Mucosa of descending colon (tissue), 3 donors: ENCODE measurements around the gene PROC. TPM values are rescaled to one million over a fixed set of nuclear protein-coding genes. Genes with fewer than 3 reads are reported as not detected.
"Not testable (repeated sequence)": the region's sequence is repeated elsewhere in the genome, so short reads cannot be mapped to it uniquely, and the experiment has no call there.

Source experiments
- ATAC-seq: fragments of 200-7000 bp; cut with Tn5 transposase; one replicate; pipeline ENCODE4 v1.9.1; 2020; ENCODE audit warnings: mild to moderate bottlenecking, moderate library complexity
- DNase-seq, 3 donors: peaks; one replicate each; pipeline ENCODE4 v3.0.0-alpha.2; 2020
- H3K36me3 ChIP-seq: fragments of 200-600 bp; one replicate; pipeline ENCODE4 v1.8.0; 2021; ENCODE audit warnings: low read depth, mild to moderate bottlenecking
- H3K4me1 ChIP-seq: fragments of 200-600 bp; one replicate; pipeline ENCODE4 v1.8.0; 2021; ENCODE audit warnings: low read depth, mild to moderate bottlenecking
- H3K4me3 ChIP-seq: fragments of 200-600 bp; one replicate; pipeline ENCODE4 v1.8.0; 2021; ENCODE audit warnings: mild to moderate bottlenecking
- H3K9me3 ChIP-seq: fragments of 200-600 bp; one replicate; pipeline ENCODE4 v1.8.0; 2021; ENCODE audit warnings: mild to moderate bottlenecking
- intact Hi-C, 2 donors: fragments of 100-400 bp; cut with DNase I in 1 of 2; cut with micrococcal nuclease in 1 of 2; formaldehyde crosslinking; loops; one replicate each; pipeline versions ENCODE4 v1.11.0 to v1.11.1; 2022; cut with DNase I, micrococcal nuclease
- total RNA-seq, 3 donors: library from RNA; stranded (reverse); fragmentation: NEBNext Ultra II Directional in 2 of 3; extraction: Animal tissue kit (Norgen Biotek cat#: 25700) in 2 of 3; gene quantifications; one replicate each; pipeline versions ENCODE4 v1.2.1 to v1.2.4, GENCODE V29; 2021 to 2023
- TF ChIP-seq, protein P1 (sequence below): fragments of 200-600 bp; IDR thresholded peaks from one replicate; pipeline ENCODE4 v1.8.0; 2022; ENCODE audit warnings: antibody characterized with exemption, mild to moderate bottlenecking
- donor health status: DM: no; HTN: no; CAD: no; lungs with moderate emphysema.
- donor health status: DM: no; HTN: no; CAD: no.
- donor health status: DM: no; HTN: yes; CAD: no.

PROC gene
- total RNA-seq, 3 donors from 2014 or later = 0.80 to 3.6 (median 0.95) TPM

DNA sequence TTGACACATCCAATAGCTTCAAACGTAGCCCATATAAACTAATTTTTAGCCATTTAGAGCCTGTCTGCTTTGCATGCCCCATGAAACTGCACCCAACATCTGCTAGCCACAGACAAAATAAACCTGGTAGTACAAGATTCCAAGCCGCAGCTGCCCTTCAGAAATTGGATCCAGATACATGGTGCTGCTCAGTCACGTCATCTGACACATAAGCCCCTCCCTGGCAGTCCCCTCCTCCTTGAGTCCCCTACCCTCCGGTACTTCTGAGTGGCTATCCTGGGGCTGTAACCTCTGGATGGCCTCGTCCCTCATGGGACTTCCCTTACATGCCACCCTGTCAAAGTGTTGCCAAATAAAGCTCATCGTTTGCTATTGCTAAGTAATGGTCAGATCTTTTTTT lies 33.8 kb downstream of the PROC start:
- ATAC-seq = no peak
- DNase-seq = no peak
- TF ChIP-seq, protein P1, sequence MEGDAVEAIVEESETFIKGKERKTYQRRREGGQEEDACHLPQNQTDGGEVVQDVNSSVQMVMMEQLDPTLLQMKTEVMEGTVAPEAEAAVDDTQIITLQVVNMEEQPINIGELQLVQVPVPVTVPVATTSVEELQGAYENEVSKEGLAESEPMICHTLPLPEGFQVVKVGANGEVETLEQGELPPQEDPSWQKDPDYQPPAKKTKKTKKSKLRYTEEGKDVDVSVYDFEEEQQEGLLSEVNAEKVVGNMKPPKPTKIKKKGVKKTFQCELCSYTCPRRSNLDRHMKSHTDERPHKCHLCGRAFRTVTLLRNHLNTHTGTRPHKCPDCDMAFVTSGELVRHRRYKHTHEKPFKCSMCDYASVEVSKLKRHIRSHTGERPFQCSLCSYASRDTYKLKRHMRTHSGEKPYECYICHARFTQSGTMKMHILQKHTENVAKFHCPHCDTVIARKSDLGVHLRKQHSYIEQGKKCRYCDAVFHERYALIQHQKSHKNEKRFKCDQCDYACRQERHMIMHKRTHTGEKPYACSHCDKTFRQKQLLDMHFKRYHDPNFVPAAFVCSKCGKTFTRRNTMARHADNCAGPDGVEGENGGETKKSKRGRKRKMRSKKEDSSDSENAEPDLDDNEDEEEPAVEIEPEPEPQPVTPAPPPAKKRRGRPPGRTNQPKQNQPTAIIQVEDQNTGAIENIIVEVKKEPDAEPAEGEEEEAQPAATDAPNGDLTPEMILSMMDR = no peak
- H3K36me3 ChIP-seq = no peaks in the 10 kb centered on the region
- H3K9me3 ChIP-seq = no peaks in the 10 kb centered on the region
- no peak overlapping the region for H3K4me3 ChIP-seq
- intact Hi-C loops = no loop called here
- H3K4me1 ChIP-seq = peaks cover 18% of the 10 kb centered on the region

DNA sequence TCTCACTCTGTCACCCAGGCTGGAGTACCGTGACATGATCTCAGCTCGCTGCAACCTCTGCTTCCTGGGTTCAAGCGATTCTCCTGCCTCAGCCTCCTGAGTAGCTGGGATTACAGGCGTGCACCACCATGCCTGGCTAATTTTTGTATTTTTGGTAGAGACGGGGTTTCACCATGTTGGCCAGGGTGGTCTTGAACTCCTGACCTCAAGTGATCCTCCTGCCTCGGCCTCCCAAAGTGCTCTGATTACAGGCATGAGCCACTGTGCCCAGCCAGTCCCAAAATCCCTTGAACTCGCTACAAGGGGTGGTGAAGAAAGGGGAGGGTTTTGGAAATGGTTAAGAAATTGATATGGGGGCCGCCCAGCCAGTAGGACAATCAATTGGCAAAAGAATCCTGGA lies 34.2 kb downstream of the PROC start:
- H3K36me3 ChIP-seq, DNase-seq, H3K9me3 ChIP-seq, intact Hi-C loops, H3K4me3 ChIP-seq, ATAC-seq: not testable (repeated sequence)
- peaks cover 18% of the 10 kb centered on the region for H3K4me1 ChIP-seq

DNA sequence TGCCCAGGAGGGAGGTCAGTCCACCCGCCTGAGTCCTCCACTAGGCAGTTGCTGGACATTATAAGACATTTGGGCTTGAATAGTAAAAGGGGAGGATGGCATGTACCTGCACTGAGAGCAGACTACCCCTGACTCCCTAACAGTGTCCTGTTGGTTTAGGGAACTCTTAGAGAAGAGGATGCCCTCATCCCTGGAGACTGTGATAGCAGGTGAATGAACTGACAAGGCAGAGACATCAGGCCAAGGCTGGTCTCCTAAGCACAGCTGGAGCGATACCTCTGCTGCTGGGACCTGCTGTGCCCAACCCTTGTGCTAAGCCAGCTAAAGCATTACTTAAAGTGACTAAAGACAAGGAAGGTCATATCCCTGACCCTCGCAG lies 34.8 kb downstream of the PROC start:
- peaks cover 18% of the 10 kb centered on the region for H3K4me1 ChIP-seq
- TF ChIP-seq, protein P1 = no peak
- intact Hi-C loops = no loop called here
- H3K9me3 ChIP-seq = no peaks in the 10 kb centered on the region
- no peak overlapping the region for H3K4me3 ChIP-seq
- ATAC-seq = no peak
- no peaks in the 10 kb centered on the region for H3K36me3 ChIP-seq
- no peak for DNase-seq

DNA sequence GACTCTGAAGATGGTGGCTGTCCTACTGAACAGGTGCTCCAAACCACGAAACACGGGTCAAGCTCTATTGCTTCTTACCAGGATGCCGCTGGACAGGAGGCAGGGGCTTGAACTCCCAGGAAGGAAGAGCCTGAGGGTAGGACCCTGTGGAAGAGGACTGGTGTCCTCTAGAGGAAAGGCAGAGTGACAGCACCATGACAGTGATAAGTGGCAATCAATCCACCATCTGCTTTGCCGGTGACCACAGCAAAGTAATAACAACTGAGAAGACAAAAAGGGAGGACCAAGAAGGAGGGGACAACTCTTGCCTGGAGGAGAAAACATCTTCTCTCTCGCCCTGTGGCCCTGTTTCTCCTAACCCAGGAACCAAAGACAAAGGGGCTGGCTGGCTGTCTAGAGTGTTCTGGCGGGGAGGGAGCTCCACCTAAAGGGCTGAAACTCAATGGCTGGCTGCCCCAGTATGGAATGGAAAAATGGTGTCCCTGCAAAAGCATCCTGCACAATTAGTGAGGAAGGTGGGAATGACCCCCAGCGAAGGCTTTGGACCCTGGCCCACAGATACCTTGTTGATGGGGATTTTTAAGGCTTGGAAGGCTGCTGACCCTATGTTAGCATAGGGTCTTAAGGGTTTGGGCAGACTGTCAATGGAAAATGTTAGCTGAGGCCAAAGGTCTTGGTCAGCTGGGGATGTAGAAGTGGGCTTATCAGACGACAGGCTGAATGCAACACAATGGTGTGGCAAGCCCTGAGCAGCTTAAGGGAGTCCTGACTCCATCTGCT lies 35.4 kb downstream of the PROC start:
- Histone ChIP-seq H3K4me1 (peaks cover 18% of the 10 kb centered on the region), H3K36me3 (no peaks in the 10 kb centered on the region), H3K9me3 (no peaks in the 10 kb centered on the region), H3K4me3 (no peak overlapping the region)
- intact Hi-C loops = no loop called here
- DNase-seq (no peak), ATAC-seq (peak; percentile 13)
- TF ChIP-seq, protein P1 = no peak

DNA sequence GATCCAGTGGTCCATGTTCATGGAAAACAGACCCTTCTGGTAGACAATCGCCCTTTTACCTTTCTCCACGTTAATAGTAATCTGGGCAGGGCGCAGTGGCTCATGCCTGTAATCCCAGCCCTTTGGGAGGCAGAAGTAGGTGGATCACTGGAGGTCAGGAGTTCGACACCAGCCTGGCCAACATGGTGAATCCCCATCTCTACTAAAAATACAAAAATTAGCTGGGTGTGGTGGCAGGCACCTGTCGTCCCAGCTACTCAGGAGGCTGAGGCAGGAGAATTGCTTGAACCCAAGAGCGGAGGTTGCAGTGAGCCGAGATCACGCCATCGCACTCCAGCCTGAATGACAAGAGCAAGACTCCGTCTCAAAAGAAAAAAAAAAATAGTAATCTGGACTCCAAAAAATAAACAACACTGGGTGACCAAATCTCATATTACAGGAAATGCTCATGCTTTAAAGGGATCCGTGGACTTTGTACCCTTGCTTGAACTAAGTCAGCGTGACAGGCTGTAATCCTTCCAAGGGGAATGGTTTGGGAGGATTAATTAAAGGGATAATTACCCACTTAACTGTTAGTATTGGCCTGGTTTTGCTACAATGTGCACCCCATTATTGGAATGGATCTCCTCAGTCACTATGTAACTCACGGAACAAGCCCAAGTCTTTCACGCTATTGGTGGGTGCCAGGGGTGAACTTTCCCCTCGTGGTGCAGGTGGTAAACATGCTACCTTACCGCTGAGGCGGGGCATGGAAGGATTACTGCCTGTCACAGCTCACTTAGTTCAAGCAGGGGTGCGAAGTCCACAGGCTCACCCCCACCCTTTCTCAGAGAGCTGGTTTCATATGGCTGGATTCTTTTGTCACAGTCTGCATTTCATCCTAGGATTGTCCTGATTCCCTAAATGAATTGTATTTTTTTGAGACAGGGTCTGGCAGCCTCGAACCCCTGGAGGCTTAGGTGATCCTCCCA lies 36.7 kb downstream of the PROC start:
- peaks cover 18% of the 10 kb centered on the region for H3K4me1 ChIP-seq
- TF ChIP-seq, protein P1 = no peak
- peak; percentile 97 for ATAC-seq
- H3K9me3 ChIP-seq = no peaks in the 10 kb centered on the region
- H3K36me3 ChIP-seq = no peaks in the 10 kb centered on the region
- intact Hi-C loops = no loop called here
- DNase-seq = peak; percentile 80 to 90 (median 86)
- H3K4me3 ChIP-seq = no peak overlapping the region
